ENCODE measurements around the gene HSPA12A.

Gene HSPA12A

GRCh38 chr10:116723428-116724281, 18.7 kb downstream of the HSPA12A start:
- H3K23ac ChIP-seq (ENCODE audit: low read length): no peak overlapping the region
- H3K79me1 ChIP-seq (ENCODE audit: low read length): no peaks in the 10 kb centered on the region
- no peaks in the 10 kb centered on the region for H3K27me3 ChIP-seq (ENCODE audit: insufficient read depth, low read length, poor library complexity)
- H4K5ac ChIP-seq (ENCODE audit: low read length): no peak overlapping the region
- H3K9ac ChIP-seq (ENCODE audit: low read length): no peak overlapping the region
- WGBS (ENCODE audit: extremely low coverage, insufficient coverage, low lambda C conversion rate): no CpG with 5 or more reads among the region's 15 CpGs
- no peak overlapping the region for H4K8ac ChIP-seq (ENCODE audit: low read depth, low read length)
- H3K36me3 ChIP-seq (ENCODE audit: control insufficient read depth, insufficient read depth, low read length): no peaks in the 10 kb centered on the region
- no peak overlapping the region for H2BK5ac ChIP-seq (ENCODE audit: low read length)
- H2BK120ac ChIP-seq (ENCODE audit: low read depth, low read length): no peak overlapping the region
- no peak overlapping the region for H2BK15ac ChIP-seq (replicated peaks; ENCODE audit: low read depth)
- no peak for DNase-seq
- no peak overlapping the region for H3K27ac ChIP-seq (ENCODE audit: low read depth, low read length)
- no peak overlapping the region for H2AK5ac ChIP-seq (ENCODE audit: low read length)
- H3K18ac ChIP-seq (ENCODE audit: low read length): no peak overlapping the region
- H3K56ac ChIP-seq (ENCODE audit: low read length): no peak overlapping the region
- no peak overlapping the region for H3K4ac ChIP-seq (ENCODE audit: low read depth, low read length)
- no peaks in the 10 kb centered on the region for H3K4me1 ChIP-seq (ENCODE audit: control insufficient read depth, low read depth, low read length)
- no peaks in the 10 kb centered on the region for H3K79me2 ChIP-seq (ENCODE audit: control insufficient read depth, insufficient read depth, low read length)
- H3K4me2 ChIP-seq (ENCODE audit: low read length): no peak overlapping the region
- no peak overlapping the region for H3K4me3 ChIP-seq (ENCODE audit: low read length)

GRCh38 chr10:116722736-116723427, 19.5 kb downstream of the HSPA12A start:
- no peak overlapping the region for H4K8ac ChIP-seq (ENCODE audit: low read depth, low read length)
- no peak overlapping the region for H3K18ac ChIP-seq (ENCODE audit: low read length)
- no peak overlapping the region for H2BK15ac ChIP-seq (replicated peaks; ENCODE audit: low read depth)
- no peak overlapping the region for H3K4me2 ChIP-seq (ENCODE audit: low read length)
- H3K27ac ChIP-seq (ENCODE audit: low read depth, low read length): no peak overlapping the region
- H3K9ac ChIP-seq (ENCODE audit: low read length): no peak overlapping the region
- no peak for DNase-seq
- H3K79me2 ChIP-seq (ENCODE audit: control insufficient read depth, insufficient read depth, low read length): no peaks in the 10 kb centered on the region
- no CpG with 5 or more reads among the region's 6 CpGs for whole genome bisulfite sequencing (ENCODE audit: extremely low coverage, insufficient coverage, low lambda C conversion rate)
- no peaks in the 10 kb centered on the region for H3K36me3 ChIP-seq (ENCODE audit: control insufficient read depth, insufficient read depth, low read length)
- H2BK120ac ChIP-seq (ENCODE audit: low read depth, low read length): no peak overlapping the region
- no peaks in the 10 kb centered on the region for H3K4me1 ChIP-seq (ENCODE audit: control insufficient read depth, low read depth, low read length)
- no peak overlapping the region for H4K5ac ChIP-seq (ENCODE audit: low read length)
- no peak overlapping the region for H3K56ac ChIP-seq (ENCODE audit: low read length)
- no peak overlapping the region for H3K4me3 ChIP-seq (ENCODE audit: low read length)
- no peak overlapping the region for H3K4ac ChIP-seq (ENCODE audit: low read depth, low read length)
- H2BK5ac ChIP-seq (ENCODE audit: low read length): no peak overlapping the region
- no peaks in the 10 kb centered on the region for H3K27me3 ChIP-seq (ENCODE audit: insufficient read depth, low read length, poor library complexity)
- H2AK5ac ChIP-seq (ENCODE audit: low read length): no peak overlapping the region
- H3K23ac ChIP-seq (ENCODE audit: low read length): no peak overlapping the region
- H3K79me1 ChIP-seq (ENCODE audit: low read length): no peaks in the 10 kb centered on the region

- Histone ChIP-seq H3K79me2 (ENCODE audit: control insufficient read depth, insufficient read depth, low read length) (no peaks in the 10 kb centered on the region), H4K5ac (ENCODE audit: low read length) (no peak overlapping the region), H3K27me3 (ENCODE audit: insufficient read depth, low read length, poor library complexity) (no peaks in the 10 kb centered on the region), H3K9ac (ENCODE audit: low read length) (no peak overlapping the region), H3K4me2 (ENCODE audit: low read length) (no peak overlapping the region), H3K4me1 (ENCODE audit: control insufficient read depth, low read depth, low read length) (no peaks in the 10 kb centered on the region), H3K36me3 (ENCODE audit: control insufficient read depth, insufficient read depth, low read length) (no peaks in the 10 kb centered on the region), H3K4me3 (ENCODE audit: low read length) (no peak overlapping the region), H2BK15ac (replicated peaks; ENCODE audit: low read depth) (no peak overlapping the region), H3K79me1 (ENCODE audit: low read length) (no peaks in the 10 kb centered on the region), H3K27ac (ENCODE audit: low read depth, low read length) (no peak overlapping the region), H3K23ac (ENCODE audit: low read length) (no peak overlapping the region), H2BK120ac (ENCODE audit: low read depth, low read length) (no peak overlapping the region), H2AK5ac (ENCODE audit: low read length) (no peak overlapping the region), H3K18ac (ENCODE audit: low read length) (no peak overlapping the region), H2BK5ac (ENCODE audit: low read length) (no peak overlapping the region), H4K8ac (ENCODE audit: low read depth, low read length) (no peak overlapping the region), H3K4ac (ENCODE audit: low read depth, low read length) (no peak overlapping the region), H3K56ac (ENCODE audit: low read length) (no peak overlapping the region)
- DNase-seq: no peak
- WGBS (ENCODE audit: extremely low coverage, insufficient coverage, low lambda C conversion rate): no CpG with 5 or more reads among the region's 20 CpGs
Measured at GRCh38 chr10:116721547-116722392, 20.6 kb downstream of the HSPA12A start.

- no peak overlapping the region for H2BK120ac ChIP-seq (ENCODE audit: low read depth, low read length)
- H4K8ac ChIP-seq (ENCODE audit: low read depth, low read length): no peak overlapping the region
- H3K9ac ChIP-seq (ENCODE audit: low read length): no peak overlapping the region
- no peak overlapping the region for H3K4me2 ChIP-seq (ENCODE audit: low read length)
- no peak overlapping the region for H3K4me3 ChIP-seq (ENCODE audit: low read length)
- H3K56ac ChIP-seq (ENCODE audit: low read length): no peak overlapping the region
- no peaks in the 10 kb centered on the region for H3K79me2 ChIP-seq (ENCODE audit: control insufficient read depth, insufficient read depth, low read length)
- no peaks in the 10 kb centered on the region for H3K79me1 ChIP-seq (ENCODE audit: low read length)
- H4K5ac ChIP-seq (ENCODE audit: low read length): no peak overlapping the region
- H3K27me3 ChIP-seq (ENCODE audit: insufficient read depth, low read length, poor library complexity): no peaks in the 10 kb centered on the region
- no peaks in the 10 kb centered on the region for H3K4me1 ChIP-seq (ENCODE audit: control insufficient read depth, low read depth, low read length)
- no peak overlapping the region for H3K23ac ChIP-seq (ENCODE audit: low read length)
- H3K18ac ChIP-seq (ENCODE audit: low read length): no peak overlapping the region
- H3K4ac ChIP-seq (ENCODE audit: low read depth, low read length): no peak overlapping the region
- no peak overlapping the region for H2BK5ac ChIP-seq (ENCODE audit: low read length)
- no peak overlapping the region for H2AK5ac ChIP-seq (ENCODE audit: low read length)
- H3K27ac ChIP-seq (ENCODE audit: low read depth, low read length): no peak overlapping the region
- no peaks in the 10 kb centered on the region for H3K36me3 ChIP-seq (ENCODE audit: control insufficient read depth, insufficient read depth, low read length)
- H2BK15ac ChIP-seq (replicated peaks; ENCODE audit: low read depth): no peak overlapping the region
- no peak for DNase-seq
- no CpG with 5 or more reads among the region's 7 CpGs for WGBS (ENCODE audit: extremely low coverage, insufficient coverage, low lambda C conversion rate)
Measured at GRCh38 chr10:116720668-116721546, 21.5 kb downstream of the HSPA12A start.

- no peak overlapping the region for H3K4ac ChIP-seq (ENCODE audit: low read depth, low read length)
- H2BK5ac ChIP-seq (ENCODE audit: low read length): no peak overlapping the region
- no CpG with 5 or more reads among the region's 7 CpGs for WGBS (ENCODE audit: extremely low coverage, insufficient coverage, low lambda C conversion rate)
- H3K56ac ChIP-seq (ENCODE audit: low read length): no peak overlapping the region
- H3K18ac ChIP-seq (ENCODE audit: low read length): no peak overlapping the region
- H3K79me1 ChIP-seq (ENCODE audit: low read length): no peaks in the 10 kb centered on the region
- no peak for DNase-seq
- H4K8ac ChIP-seq (ENCODE audit: low read depth, low read length): no peak overlapping the region
- no peak overlapping the region for H2BK15ac ChIP-seq (replicated peaks; ENCODE audit: low read depth)
- H2BK120ac ChIP-seq (ENCODE audit: low read depth, low read length): no peak overlapping the region
- no peaks in the 10 kb centered on the region for H3K27me3 ChIP-seq (ENCODE audit: insufficient read depth, low read length, poor library complexity)
- no peak overlapping the region for H3K4me2 ChIP-seq (ENCODE audit: low read length)
- no peak overlapping the region for H3K9ac ChIP-seq (ENCODE audit: low read length)
- H4K5ac ChIP-seq (ENCODE audit: low read length): no peak overlapping the region
- no peak overlapping the region for H2AK5ac ChIP-seq (ENCODE audit: low read length)
- no peaks in the 10 kb centered on the region for H3K36me3 ChIP-seq (ENCODE audit: control insufficient read depth, insufficient read depth, low read length)
- no peaks in the 10 kb centered on the region for H3K4me1 ChIP-seq (ENCODE audit: control insufficient read depth, low read depth, low read length)
- H3K4me3 ChIP-seq (ENCODE audit: low read length): no peak overlapping the region
- H3K79me2 ChIP-seq (ENCODE audit: control insufficient read depth, insufficient read depth, low read length): no peaks in the 10 kb centered on the region
- H3K27ac ChIP-seq (ENCODE audit: low read depth, low read length): no peak overlapping the region
- H3K23ac ChIP-seq (ENCODE audit: low read length): no peak overlapping the region
Measured at GRCh38 chr10:116720241-116720643, 22.1 kb downstream of the HSPA12A start.

Data from mesendoderm (in vitro differentiated cells).